Right renal cortex interstitium (tissue), 3 donors: Measurements from ENCODE around the gene BCAP31. TPM values are rescaled to one million over a fixed set of nuclear protein-coding genes. Genes with fewer than 3 reads are reported as not detected.
A peak's percentile ranks its signal among the peaks of the same experiment; 100 is the strongest.

ENCODE experiments used
- DNase-seq, 3 donors: peaks; one replicate each; pipeline ENCODE4 v3.0.0-alpha.2; 2013; ENCODE audit warnings: low read depth in 3 of 3, low spot score in 2 of 3
- polyA plus RNA-seq, 3 donors: library from polyadenylated mRNA; unstranded; fragments of 120-200 nt; gene quantifications; one replicate each; pipeline ENCODE4 v1.2.1, GENCODE V29; 2013; ENCODE audit not compliant: insufficient read length in 3 of 3

Gene BCAP31
- 100 to 1,000 TPM; 191 to 206 (median 202) TPM for polyA plus RNA-seq

- DNase-seq, result peak in 2 of 3 donors; percentile 70 to 76
Observed at GRCh38 chrX:153724252-153725038, at the start of gene BCAP31, which contains the start of gene ABCD1. Gene BCAP31 (minus strand): TSS chrX:153724387. CDS start chrX:153723244, 1,143 bp downstream. Gene ABCD1 (plus strand): TSS chrX:153724856. CDS start chrX:153725267, 411 bp downstream.

DNA sequence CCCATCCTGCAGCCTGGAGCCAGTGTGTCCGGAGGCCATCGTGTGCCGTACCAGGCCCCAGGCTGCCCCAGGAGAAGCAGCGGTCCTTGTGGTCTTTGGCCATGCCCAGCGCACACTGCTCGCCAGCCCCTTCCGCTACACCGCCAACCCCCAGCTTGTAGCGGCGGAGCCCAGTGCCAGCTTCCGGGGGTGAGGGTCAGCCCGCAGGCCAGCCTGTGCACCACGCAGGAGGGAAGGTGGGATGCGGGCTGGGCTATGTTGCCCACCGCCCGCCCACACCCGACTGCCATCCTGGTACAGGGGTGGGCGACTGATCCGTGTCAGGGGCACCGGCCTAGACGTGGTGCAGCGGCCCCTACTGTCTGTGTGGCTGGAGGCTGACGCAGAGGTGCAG, 49.0 kb upstream of the BCAP31 start:
- DNase-seq, result no peak

GRCh38 chrX:153772316-153773217, 48.4 kb upstream of the BCAP31 start:
- no peak for DNase-seq

DNA sequence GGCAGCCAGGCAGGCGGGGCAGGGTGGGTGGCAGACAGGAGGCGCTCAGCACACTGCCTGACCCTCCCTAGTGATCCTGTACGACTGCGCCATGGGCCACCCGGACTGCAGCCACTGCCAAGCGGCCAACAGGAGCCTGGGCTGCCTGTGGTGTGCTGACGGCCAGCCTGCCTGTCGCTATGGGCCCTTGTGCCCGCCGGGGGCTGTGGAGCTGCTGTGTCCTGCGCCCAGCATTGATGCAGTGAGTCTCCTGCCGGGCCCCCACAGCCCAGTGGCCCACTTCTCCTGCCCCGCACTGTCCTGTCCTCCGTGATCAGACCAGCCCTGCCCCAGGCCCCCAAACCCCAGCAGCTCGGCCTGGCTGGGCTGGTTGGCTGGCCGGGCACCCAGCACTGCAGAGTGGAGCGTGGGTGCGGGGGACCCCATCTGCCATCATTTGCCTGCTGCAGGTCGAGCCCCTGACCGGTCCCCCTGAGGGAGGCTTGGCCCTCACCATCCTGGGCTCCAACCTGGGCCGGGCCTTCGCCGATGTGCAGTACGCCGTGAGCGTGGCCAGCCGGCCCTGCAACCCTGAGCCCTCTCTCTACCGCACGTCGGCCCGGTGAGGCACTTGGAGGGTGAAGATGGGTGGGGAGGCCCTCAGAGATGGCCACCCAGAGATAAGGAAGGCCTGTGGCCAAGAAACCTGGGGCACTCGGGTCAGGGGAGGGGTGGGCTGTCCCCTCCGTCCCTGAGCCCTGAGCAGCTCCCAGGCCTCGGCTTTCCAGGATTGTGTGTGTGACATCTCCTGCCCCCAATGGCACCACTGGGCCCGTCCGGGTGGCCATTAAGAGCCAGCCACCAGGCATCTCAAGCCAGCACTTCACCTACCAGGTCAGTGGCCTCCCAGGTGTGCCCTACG, 47.5 kb upstream of the BCAP31 start:
- no peak for DNase-seq

DNA sequence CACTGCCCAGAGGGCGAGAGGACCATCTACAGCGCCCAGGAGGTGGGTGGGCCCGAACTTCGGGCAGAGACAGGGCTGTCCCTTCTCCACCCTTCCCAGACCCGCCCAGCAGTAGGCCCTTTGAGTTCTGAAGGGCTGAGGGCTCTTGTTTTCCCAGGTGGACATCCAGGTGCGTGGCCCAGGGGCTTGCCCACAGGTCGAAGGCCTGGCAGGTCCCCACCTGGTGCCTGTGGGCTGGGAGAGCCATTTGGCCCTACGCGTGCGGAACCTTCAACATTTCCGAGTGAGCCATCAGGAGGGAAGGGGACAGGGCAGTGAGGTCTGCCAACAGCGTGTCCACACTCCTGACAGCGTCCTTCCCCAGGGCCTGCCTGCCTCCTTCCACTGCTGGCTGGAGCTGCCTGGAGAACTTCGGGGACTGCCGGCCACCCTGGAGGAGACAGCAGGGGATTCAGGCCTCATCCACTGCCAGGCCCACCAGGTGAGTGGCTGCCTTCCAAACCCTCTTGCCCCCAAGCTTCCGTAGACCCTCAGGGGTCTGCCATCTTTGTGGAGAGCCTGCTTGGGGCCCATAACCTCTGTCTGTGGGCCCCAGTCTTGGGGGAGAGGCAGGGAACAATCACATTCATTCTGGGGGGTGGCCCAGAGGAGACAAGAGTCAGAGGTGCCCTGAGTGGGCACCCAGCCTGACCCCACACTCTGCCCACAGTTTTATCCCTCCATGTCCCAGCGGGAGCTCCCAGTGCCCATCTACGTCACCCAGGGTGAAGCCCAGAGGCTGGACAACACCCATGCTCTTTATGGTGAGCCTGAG, 46.6 kb upstream of the BCAP31 start:
- no peak for DNase-seq

DNA sequence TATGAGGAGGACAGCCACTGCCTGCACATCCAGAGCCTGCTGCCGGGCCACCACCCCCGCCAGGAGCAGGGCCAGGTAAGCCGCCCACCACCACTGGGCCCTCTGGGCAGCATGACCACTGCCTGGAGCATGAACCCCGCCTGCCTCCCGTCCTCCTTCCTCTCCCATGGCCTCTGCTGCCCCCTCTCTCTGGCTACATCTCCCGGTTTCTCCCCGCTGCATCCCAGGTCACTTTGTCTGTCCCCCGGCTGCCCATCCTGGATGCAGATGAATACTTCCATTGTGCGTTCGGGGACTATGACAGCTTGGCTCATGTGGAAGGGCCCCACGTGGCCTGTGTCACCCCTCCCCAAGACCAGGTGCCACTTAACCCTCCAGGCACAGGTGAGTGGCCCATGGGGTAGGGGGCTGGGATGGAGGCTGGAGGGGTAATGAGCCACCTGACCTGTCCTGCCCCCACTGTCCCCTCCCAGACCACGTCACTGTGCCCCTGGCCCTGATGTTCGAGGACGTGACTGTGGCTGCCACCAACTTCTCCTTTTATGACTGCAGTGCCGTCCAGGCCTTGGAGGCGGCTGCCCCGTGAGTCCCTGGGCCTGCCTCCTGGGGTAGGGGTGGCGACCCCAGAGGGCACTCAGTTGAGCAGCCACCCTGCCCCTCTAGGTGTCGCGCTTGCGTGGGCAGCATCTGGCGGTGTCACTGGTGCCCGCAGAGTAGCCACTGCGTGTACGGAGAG, 45.8 kb upstream of the BCAP31 start:
- DNase-seq, result no peak

DNA sequence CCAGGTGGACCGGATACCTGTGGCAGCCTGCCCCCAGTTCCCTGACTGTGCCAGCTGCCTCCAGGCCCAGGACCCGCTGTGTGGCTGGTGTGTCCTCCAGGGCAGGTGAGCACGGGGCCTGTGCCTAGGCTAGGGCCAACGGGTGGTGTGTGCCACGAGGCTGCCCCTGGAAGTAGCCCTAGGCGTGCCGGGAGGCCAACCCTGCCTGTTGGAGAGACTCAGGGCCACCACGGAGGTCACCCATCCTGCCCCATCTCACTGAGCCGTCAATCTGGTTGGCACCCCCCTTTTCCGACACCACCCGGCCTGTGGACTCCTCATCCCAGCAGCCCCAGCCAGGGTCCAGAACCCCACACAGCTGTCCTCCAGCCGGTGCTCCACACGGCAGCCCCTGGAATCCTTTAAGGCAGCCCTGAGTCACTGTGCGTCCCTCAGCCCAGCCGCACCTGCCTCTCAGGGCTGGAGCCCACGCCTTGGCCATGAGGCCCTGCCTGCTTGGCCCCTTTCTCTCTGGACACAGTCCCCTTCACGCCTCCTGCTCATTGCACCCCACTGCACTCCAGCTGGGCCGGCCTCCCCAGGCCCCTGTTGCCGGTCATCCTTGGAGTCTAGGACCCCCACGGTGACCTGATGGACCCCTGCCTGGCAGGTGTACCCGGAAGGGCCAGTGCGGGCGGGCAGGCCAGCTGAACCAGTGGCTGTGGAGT, 45.1 kb upstream of the BCAP31 start:
- DNase-seq, result no peak

DNA sequence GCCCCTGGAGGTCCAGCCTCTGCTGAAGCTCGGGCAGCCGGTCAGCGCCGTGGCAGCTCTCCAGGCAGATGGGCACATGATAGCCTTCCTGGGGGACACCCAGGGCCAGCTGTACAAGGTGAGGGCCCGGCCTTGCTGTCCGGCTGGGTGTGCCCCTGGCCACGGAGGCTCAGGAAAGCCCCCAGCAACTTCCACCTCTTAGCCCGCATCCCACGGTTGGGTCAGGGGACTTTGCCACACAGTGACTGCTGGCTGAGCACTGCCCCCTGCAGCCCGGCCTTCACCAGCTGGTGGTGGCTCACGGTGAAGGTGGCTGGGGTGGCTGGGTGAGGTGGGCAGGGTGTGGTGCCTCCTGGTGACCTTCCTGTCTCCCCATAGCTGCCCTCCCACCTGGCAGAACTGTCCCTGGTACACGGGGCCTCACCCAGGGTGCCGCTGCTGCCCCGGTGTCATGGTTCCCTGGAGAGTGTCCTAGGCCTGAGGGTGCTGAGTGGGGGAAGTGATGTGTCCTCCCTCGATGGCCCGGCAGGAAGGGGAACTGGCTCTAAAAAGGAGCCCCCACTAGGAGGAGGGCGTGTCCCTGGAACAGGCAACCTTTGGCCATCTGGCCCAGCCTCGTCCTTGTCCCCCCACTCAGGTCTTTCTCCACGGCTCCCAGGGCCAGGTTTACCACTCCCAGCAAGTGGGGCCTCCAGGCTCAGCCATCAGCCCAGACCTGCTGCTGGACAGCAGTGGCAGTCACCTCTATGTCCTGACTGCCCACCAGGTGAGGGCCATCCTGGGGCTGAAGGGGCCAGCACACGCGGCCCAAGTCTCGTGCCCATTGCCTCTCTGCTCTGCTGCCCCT, 44.3 kb upstream of the BCAP31 start:
- DNase-seq, result no peak

DNA sequence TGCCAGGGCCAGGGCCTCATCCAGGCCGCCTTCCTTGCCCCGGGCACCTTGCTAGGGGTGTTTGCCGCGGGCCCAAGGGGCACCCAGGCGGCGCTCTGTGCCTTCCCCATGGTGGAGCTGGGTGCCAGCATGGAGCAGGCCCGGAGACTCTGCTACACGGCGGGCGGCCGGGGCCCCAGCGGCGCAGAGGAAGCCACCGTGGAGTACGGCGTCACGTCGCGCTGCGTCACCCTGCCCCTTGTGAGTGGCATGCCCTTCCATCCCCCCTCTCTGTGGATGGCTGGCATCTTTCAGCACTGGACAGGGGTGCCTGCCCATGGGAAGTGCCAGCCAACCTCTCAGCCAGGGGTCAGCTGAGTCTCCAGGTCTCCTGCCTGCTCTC, 43.5 kb upstream of the BCAP31 start:
- DNase-seq, result no peak

DNA sequence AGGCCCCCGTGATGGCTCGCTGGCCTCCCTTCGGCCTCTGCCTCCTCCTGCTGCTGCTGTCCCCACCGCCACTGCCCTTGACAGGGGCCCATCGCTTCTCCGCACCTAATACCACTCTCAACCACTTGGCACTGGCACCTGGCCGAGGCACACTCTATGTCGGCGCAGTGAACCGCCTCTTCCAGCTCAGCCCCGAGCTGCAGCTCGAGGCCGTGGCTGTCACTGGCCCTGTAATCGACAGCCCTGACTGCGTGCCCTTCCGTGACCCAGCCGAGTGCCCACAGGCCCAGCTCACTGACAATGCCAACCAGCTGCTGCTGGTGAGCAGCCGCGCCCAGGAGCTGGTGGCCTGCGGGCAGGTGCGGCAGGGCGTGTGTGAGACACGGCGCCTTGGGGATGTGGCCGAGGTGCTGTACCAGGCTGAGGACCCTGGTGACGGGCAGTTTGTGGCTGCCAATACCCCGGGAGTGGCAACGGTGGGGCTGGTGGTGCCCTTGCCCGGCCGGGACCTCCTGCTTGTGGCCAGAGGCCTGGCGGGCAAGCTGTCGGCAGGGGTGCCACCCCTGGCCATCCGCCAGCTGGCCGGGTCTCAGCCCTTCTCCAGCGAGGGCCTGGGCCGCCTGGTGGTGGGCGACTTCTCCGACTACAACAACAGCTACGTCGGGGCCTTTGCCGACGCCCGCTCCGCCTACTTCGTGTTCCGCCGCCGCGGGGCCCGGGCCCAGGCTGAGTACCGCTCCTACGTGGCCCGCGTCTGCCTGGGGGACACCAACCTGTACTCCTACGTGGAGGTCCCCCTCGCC, 42.9 kb upstream of the BCAP31 start:
- DNase-seq, result no peak

DNA sequence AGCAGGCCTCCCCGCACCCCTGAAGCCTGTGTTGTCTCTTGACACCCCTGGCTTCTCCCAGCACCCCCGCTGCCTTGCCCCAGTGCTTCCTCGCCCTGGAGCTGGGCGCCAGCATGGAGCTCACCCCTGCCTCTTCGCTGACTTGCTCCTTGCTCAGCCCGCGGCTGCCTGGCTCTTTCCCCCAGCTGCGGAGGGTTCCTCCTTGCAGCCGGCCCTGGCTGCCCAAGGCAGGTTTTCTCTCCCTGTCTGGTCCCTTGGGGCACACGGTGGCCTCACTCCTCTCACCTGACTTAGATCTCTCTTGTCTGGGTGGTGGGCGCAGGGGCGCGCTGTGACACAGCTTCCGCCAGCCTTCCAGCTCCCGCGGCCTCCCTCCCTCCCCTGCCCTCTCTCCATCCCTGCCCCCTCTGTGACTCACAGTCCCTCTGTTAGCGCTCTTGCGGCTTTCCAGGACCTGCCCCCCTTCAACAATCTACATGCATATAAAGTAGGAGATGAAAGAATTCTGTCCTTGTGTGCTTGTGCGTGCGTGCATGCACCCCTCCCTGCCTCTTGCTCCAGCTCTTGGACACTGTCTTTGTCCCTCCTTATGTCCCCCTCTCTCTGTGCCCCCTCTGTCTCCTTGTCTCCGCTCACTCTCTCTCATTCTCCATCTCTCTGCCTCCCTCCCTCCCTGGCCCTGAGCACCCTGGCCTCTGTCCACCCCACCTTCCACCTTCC, 42.1 kb upstream of the BCAP31 start:
- DNase-seq, result no peak

GRCh38 chrX:153765138-153766079, 41.2 kb upstream of the BCAP31 start:
- DNase-seq, result no peak

- DNase-seq, result no peak
Observed at GRCh38 chrX:153764786-153765137, 40.6 kb upstream of the BCAP31 start.

DNA sequence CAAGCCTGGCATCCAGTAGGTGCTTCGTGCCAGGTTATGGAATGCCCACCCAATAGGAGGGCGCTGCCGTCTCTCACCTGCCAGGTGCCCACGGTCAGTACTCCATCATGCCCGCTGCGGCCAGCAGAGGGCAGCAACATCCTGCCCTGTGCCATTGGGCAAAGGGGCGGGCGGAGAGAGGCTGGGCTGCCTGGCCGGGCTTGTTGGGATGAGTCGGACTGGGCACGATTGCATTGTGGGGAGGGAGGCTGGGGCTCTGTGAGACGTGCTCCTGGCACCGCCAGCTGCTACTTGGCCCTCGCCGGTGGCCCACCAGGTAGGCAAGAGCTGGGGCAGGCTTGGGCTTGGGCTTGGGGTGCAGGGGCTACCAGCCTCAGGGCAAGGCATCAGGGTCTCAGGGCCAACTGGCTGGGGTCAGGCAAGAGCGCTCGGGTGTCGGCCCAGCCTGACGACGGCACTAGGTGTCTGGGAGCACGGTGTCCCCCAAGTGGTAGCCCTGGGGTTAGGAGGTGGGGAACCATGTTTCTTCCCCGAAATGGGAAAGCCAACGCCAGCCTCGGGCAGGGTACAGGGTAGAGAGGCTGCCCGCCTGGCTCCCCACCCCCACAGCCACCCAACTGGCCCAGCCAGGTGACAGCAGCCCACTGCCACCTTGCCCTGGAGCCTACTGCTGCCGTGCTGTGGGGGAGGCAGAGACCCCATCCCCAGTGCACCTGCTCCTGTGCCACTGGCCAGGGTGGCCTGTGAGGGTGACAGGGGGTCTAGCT, 40.0 kb upstream of the BCAP31 start, which contains the start of gene PLXNB3:
Gene PLXNB3, plus strand, starts transcription at position 261 of the 767 bp plus-strand sequence. CDS start 1,287 bp downstream, outside the sequence.
- no peak for DNase-seq
